Stimulated activated naive CD8-positive, alpha-beta T cell treated with anti-CD3 and anti-CD28 coated beads, Interleukin-15, Interleukin-2, amounts not matched to agents 100 U/mL and 50 U/mL, for 24 hours (primary cell): ENCODE results near the gene DRG2.
A peak's percentile ranks its signal among the peaks of the same experiment; 100 is the strongest.

Source experiments
- ATAC-seq: fragments of 150-1000 bp; cut with Tn5 transposase; one replicate; pipeline ENCODE4 v1.10.0; 2021
- DNase-seq: peaks from one replicate; pipeline ENCODE4 v3.0.0; 2021

The DRG2 gene, protein sequence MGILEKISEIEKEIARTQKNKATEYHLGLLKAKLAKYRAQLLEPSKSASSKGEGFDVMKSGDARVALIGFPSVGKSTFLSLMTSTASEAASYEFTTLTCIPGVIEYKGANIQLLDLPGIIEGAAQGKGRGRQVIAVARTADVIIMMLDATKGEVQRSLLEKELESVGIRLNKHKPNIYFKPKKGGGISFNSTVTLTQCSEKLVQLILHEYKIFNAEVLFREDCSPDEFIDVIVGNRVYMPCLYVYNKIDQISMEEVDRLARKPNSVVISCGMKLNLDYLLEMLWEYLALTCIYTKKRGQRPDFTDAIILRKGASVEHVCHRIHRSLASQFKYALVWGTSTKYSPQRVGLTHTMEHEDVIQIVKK

GRCh38 chr17:18087610-18088491 is at the start of gene DRG2:
Gene DRG2 (plus strand): TSS chr17:18087948. CDS start chr17:18088024, 76 bp downstream.
- ATAC-seq = peak; percentile 96

DNA sequence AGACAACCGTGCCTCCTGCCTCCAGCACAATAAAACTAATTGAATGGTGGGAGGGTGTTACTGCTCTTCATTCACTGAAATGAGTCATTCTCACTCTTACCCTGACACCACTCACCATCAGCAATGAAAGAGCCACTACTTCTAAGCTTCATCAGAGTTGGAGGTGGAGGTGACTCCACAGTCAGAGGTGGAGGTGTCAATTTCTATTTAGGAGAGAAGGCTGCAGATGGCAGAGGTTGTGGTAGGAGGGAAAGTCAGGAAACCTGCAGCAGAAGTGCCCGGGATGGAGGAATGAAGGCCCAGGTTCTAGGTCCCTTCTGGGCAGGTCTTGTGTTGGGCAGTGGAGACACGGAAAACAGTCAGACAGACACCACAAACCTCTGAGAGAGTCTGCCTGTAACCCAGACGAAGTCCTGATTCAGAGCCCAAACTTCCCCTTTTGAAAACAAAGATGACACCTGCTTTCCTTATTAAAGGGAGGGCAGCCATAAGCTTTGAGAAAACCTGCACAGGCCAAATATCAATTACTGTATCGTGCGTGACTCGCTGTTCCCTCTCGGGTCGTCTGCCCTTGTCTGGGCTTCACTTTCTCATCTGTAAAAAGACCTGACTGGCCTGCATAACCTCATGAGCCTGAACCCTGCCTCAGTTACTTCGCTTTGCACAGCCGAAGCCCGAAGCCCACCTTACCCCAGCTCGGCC is 49.4 kb upstream of the DRG2 start:
- ATAC-seq (peak; percentile 24), DNase-seq (peak; percentile 36)

More at GRCh38 chr17:18087610-18088491, at the start of gene DRG2:
- DNase-seq = peak; percentile 94

DNA sequence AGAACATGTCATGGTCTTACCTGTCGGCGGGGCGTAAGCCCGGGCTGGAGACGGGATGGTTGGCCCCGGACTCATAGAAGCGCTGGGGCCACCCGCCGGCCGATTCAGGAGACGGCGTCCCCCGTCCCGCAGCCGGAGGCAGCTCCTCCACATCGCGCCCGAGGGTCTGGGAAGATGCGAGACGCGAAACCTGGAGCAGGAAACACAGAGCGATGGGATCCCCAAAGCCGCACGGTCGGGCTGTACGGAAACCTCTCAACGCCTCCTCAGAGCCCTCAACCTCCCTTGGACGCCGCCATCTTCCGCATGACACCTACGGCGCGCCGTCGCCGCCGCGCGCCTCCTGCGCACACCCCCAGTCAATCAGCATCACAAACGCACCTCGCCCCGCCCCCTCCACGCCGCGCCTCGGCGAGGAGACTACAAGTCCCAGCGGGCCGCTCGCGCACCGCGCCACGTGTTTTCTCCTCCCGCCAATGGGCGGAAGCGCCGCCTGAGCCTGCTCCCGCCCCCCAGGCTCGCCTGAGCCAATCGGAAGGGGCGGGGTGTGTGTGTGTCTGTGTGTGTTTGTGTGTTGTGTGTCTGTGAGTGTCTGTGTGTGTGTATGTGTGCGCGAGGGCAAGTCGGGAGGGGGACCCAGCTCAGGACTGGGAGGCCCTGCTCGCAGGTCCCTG is 48.8 kb upstream of the DRG2 start, which contains the start of the genes ATPAF2 and GID4:
ATPAF2 (minus strand) TSS at position 308 of the 674 bp plus-strand sequence; CDS start at position 153, 155 bp downstream.
GID4 (plus strand) TSS at position 548 of the 674 bp plus-strand sequence; CDS start at position 605, 57 bp downstream.
- peak; percentile 99 for DNase-seq

GRCh38 chr17:18039535-18040260 is 48.0 kb upstream of the DRG2 start:
- peak; percentile 10 for ATAC-seq
- no peak for DNase-seq

More for the DNA sequence above, 48.8 kb upstream of the DRG2 start, which contains the start of the genes ATPAF2 and GID4:
- peak; percentile 95 for ATAC-seq

DNA sequence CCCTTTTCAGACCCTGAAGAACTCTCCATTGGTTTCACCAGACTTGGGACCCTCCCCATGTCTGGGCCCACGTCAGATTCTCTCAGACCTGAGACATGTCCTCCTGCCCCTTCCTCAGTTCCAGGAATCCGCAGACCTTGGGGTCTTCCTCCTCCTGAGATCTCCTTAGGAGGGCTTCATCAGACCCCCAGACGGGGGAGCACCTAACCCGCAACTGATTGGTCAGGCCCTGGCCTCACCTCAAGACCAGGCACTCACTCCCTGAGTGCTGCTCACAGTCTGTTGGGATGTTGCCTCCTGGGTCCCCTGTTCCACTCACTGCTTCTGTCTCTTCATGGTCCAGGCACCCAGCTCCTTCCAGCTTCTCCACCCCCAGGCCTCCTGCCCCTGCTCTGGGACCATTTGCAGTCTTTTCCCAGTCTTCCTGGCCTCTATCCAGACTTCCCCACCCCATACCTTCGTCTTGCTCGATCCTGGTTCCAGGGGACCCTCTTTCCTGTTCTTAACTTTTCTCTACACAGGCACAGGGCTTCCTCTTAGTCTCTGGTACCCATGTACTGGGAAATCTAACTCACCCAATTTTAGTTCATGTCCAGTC is 47.4 kb upstream of the DRG2 start:
- DNase-seq = no peak
- no peak for ATAC-seq

- ATAC-seq = no peak
Measured at GRCh38 chr17:18041776-18042175, 46.0 kb upstream of the DRG2 start.

DNA sequence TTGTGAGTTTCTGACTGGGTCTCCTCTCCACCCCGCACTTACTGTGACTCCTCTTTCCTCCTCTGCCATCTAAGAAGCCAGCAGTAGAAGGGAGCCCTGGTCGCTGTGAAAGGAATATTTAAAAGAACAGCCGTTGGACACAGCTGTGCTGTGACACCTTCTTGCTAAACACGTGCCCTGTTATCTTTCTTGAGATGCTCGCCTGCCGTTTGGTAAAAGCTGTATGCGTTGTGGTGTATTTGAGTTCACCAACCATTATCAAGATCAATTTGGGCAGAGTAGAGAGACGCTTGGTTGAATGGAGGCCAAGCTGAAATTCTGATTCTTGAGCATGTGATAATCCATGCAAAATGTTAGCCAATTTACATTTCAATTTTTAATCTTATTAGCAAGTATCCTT is 44.8 kb upstream of the DRG2 start:
- no peak for DNase-seq
- no peak for ATAC-seq

More at GRCh38 chr17:18041776-18042175, 46.0 kb upstream of the DRG2 start:
- no peak for DNase-seq

DNA sequence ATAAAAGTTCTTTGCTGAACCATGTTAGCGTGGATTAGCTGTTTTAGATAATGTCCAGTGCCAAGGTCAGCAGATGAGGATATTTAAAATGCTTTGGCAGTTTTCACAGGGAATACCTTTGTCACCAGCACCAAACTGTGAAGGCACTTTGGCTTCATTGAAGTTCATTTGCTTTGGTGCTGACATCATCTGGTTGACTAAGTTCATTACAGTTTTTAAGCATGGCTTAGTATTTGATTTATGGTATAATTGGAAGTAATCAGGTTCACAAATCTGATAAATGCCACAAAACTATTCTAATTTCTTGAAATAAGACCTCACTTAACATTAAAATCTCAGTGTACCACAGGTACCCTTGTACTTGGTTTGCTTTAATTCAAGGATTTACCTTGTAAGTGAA is 44.3 kb upstream of the DRG2 start:
- DNase-seq = no peak
- no peak for ATAC-seq

DNA sequence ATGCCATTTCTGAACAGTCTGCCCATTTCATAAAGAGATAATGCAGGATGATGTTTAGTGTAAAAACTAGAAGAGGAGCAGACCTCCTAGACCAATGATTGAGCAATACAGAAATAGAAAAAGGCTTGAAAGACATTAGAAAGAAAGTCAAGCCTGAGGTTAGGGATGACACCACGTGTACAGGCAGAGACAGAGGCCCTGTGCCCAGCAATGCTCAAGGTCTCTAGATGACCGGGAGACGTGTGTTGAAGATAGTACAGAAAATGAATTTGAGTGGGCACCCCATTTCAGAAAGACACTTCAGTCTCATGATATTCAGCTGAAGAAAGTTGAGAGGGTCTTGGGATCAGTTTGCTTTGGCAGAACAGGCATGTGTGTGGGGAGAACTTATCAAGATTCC is 43.1 kb upstream of the DRG2 start:
- ATAC-seq = no peak

DNA sequence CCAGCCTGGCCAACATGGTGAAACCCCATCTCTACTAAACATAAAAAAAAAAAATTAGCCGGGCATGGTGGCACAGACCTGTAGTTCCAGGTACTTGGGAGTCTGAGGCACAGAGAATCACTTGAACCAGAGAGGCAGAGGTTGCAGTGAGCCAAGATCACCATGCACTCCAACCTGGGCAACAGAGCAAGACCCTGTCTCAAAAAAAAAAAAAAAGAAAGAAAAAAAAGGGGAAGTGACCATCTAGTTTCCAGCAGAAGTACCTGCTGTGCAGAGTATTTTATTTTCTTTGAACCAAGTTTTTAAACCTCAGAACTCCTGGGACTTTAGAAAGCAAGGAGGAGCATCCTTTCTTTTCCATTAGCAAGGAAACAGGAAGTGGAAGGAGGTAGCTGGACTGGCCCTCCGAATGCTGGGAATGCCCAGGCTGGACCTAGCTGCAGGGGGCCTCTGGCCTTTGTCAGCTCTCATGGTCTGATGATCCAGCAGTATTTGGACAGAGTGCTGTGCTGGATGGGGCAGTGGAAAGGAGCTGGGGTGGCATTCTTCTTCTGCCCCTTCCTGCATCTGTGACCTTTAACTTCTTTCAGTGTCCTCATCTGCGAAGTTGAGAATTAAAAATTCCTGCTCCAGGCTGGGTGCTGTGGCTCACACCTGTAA is 41.9 kb upstream of the DRG2 start:
- ATAC-seq = no peak

More for the DNA sequence above, 43.1 kb upstream of the DRG2 start:
- DNase-seq = no peak

GRCh38 chr17:18055597-18055996 is 32.2 kb upstream of the DRG2 start:
- ATAC-seq (no peak), DNase-seq (no peak)

More for the DNA sequence above, 41.9 kb upstream of the DRG2 start:
- DNase-seq = no peak

DNA sequence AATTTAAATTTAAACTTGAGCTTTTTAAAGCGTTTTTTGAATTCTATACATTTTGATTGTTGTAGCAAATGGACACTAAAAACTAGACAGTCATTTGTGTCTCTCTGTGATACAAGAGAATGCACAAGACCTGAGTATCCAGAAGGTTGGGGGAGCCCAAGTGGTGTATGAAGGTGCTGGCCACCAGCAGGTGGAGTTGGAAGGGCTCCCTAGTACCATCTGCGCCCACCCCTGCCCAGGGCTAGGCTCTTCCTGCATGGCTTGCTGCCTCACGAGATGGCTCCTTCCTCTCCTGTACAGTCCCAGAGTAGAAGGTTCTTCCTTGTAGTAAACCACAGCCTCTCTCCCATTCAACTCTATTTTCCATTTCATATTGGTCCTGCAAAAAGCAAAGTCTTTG is 31.5 kb upstream of the DRG2 start:
- ATAC-seq = no peak
- no peak for DNase-seq

GRCh38 chr17:18059283-18059682 is 28.5 kb upstream of the DRG2 start:
- DNase-seq = no peak
- ATAC-seq = no peak

DNA sequence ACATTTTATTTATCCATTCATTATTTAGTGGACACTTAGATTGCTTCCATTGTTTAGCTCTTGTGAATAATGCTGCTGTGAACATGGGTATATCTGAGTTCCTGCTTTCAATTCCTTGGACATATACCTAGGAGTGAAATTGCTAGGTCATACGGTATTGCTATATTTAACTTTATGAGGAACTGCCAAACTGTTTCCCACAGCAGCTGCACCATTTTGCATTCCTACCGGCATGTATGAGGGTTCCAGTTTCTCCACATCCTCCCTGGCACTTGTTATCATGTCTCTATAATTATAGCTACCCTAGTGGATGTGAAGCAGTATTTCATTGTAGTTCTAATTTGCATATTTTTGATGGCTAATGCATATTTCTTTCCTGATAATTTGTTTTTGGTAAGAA is 23.7 kb upstream of the DRG2 start:
- no peak for ATAC-seq
- no peak for DNase-seq

DNA sequence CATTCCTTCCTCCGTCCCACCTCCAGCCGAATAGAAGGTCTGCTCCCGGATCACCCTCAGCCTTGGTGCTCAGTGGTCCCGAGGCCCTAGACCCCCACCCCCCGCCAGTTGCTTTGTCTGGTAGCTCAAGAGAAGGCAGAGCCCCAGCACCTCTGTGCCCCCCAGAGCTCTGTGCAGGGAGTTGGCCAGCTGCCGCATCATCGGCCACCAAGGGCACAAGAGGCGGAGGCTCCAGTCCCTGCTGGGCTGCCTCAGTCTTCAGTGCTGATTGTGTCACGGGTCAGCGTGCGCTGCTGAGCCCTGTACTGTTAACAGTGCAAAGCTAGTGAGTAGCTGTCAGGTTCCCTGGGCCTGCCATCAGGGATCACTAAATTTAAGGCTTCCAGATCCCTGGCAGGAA is 22.2 kb upstream of the DRG2 start:
- DNase-seq (no peak), ATAC-seq (no peak)

DNA sequence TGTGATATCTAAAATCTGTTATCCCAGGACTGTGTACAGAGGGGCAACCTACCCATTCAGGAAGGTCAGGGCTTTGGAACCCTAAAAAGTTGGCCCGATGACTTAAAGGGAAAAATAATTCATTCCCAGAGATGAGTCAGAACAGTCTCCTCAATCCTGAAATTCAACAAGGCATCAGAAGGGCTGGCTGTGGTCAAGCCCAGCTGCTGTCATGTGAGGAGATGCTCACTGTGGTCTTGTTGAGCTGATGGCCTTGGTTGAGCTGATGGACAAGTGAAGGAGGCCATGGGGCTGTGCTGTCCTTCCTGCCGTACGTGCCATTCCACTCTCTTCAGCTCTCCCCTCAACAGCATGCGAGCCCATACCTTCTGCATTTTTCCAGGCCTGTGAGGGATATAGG is 20.9 kb upstream of the DRG2 start:
- DNase-seq = no peak
- ATAC-seq = no peak

GRCh38 chr17:18069101-18069500 is 18.6 kb upstream of the DRG2 start:
- DNase-seq (no peak), ATAC-seq (no peak)

DNA sequence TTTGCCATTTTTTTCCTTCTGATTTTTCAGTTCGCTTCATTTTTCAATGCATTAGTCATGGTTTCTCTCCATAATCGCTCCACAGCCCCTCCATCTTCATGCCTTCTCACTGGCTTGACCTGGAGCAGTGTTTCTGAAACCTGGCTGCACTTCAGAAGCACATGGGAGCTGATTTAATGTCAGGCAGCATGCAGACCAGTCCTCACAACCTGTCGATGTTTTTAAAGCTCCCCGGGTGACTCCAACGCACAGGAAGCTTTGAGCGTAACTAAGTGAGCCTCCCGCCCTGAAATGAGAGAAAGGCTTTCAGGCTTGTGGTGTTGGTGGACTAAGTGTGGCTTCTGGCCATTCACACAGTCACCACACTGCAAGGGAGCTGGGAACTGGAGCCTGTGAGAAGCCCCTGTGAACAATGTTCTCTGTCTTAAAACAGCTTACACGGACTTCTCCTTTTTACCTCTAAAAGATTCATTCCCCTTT is 16.8 kb upstream of the DRG2 start:
- no peak for ATAC-seq
- no peak for DNase-seq

- DNase-seq (no peak), ATAC-seq (no peak)
Measured at GRCh38 chr17:18071751-18072150, 16.0 kb upstream of the DRG2 start.
